ENCODE measurements around the gene TAF1D. TPM values are rescaled to one million over a fixed set of nuclear protein-coding genes. Genes with fewer than 3 reads are reported as not detected.

The TAF1D gene
- total RNA-seq, 1 experiment from 2014 or later = 165 TPM

- Histone ChIP-seq H3K9me3 (ENCODE audit: control insufficient read depth, insufficient read depth, low read depth, low read length) (no peaks in the 10 kb centered on the region), H3K36me3 (ENCODE audit: control insufficient read depth, insufficient read depth, low read length) (no peaks in the 10 kb centered on the region), H3K4me1 (ENCODE audit: control insufficient read depth, insufficient read depth, low read length) (no peaks in the 10 kb centered on the region), H3K4me3 (ENCODE audit: low read depth in 2 of 2, low read length in 2 of 2) (no peak overlapping the region), H3K27me3 (ENCODE audit: control insufficient read depth, insufficient read depth, low read length) (no peaks in the 10 kb centered on the region), H3K27ac (ENCODE audit: low read length) (no peak overlapping the region)
- no peak for DNase-seq (ENCODE audit: low read depth, low spot score)
- no TSS peak for BruUV-seq (replicated peaks)
- ChIA-PET POLR2A (no interaction called here), CTCF (no interaction called here)
- no peak for TF ChIP-seq REST (IDR thresholded peaks at IDR 0.05; ENCODE audit: insufficient read depth in 1 of 2, low read depth in 2 of 2, low read length in 1 of 2)
- in situ Hi-C loops (cut with HindIII; ENCODE audit: low pct_unique_long_range_greater_than_20kb, low sequenced_read_pairs) (no loop called here), intact Hi-C loops (cut with micrococcal nuclease; ENCODE audit: unreplicated experiment) (no loop called here)
- ATAC-seq = no peak
These were observed 23.8 kb downstream of the TAF1D start for GRCh38 chr11:93717501-93717900.

GRCh38 chr11:93715797-93716396 lies 25.4 kb downstream of the TAF1D start:
- in situ Hi-C loops (cut with HindIII; ENCODE audit: low pct_unique_long_range_greater_than_20kb, low sequenced_read_pairs) = no loop called here
- Histone ChIP-seq H3K27ac (ENCODE audit: low read length) (no peak overlapping the region), H3K9me3 (ENCODE audit: control insufficient read depth, insufficient read depth, low read depth, low read length) (no peaks in the 10 kb centered on the region), H3K36me3 (ENCODE audit: control insufficient read depth, insufficient read depth, low read length) (no peaks in the 10 kb centered on the region), H3K4me3 (ENCODE audit: low read depth in 2 of 2, low read length in 2 of 2) (no peak overlapping the region), H3K27me3 (ENCODE audit: control insufficient read depth, insufficient read depth, low read length) (no peaks in the 10 kb centered on the region), H3K4me1 (ENCODE audit: control insufficient read depth, insufficient read depth, low read length) (no peaks in the 10 kb centered on the region)
- intact Hi-C loops (cut with micrococcal nuclease; ENCODE audit: unreplicated experiment) = no loop called here
- ATAC-seq = no peak
- ChIA-PET CTCF (no interaction called here), POLR2A (no interaction called here)
- no TSS peak for BruUV-seq (replicated peaks)
- no peak for DNase-seq (ENCODE audit: low read depth, low spot score)
- TF ChIP-seq POLR2AphosphoS5 (IDR thresholded peaks at IDR 0.05; ENCODE audit: low read depth, low read length) (no peak), TCF7L2 (IDR thresholded peaks at IDR 0.05; ENCODE audit: low read depth, low read length) (no peak), REST (IDR thresholded peaks at IDR 0.05; ENCODE audit: insufficient read depth in 1 of 2, low read depth in 2 of 2, low read length in 1 of 2) (no peak), SIN3A (IDR thresholded peaks at IDR 0.05; ENCODE audit: borderline replicate concordance, insufficient read depth, low read depth, low read length) (no peak), CTCF (IDR thresholded peaks at IDR 0.05) (no peak)
